ENCODE results near the gene ANO1. TPM values are rescaled to one million over a fixed set of nuclear protein-coding genes. Genes with fewer than 3 reads are reported as not detected.

ANO1 gene
- total and polyA plus RNA-seq, 4 donors: 25.5 to 136 (median 69.8) TPM

- Histone ChIP-seq H3K4me1 (ENCODE audit: control insufficient read depth in 1 of 2, insufficient read depth in 2 of 2, low read length in 2 of 2) (no peaks in the 10 kb centered on the region), H3K4me3 (ENCODE audit: low read length in 2 of 2) (no peak overlapping the region), H3K36me3 (ENCODE audit: control insufficient read depth in 1 of 2, insufficient read depth in 2 of 2, low read length in 1 of 2) (peaks cover 0 to 8% of the 10 kb centered on the region in 2 donors), H3K27ac (ENCODE audit: low read depth in 1 of 2, low read length in 2 of 2) (peak overlapping the region; percentile 0 to 65), H3K27me3 (ENCODE audit: control insufficient read depth in 1 of 2, insufficient read depth in 2 of 2, low read length in 1 of 2) (no peaks in the 10 kb centered on the region), H3K9me3 (ENCODE audit: control insufficient read depth, low read length) (no peaks in the 10 kb centered on the region)
- WGBS, 2 donors: 77 to 80% methylated on average over 14 of the region's 14 CpGs
- DNase-seq (no peak), ATAC-seq (ENCODE audit: low FRiP score) (no peak)
- intact Hi-C loops (cut with DNase I): no loop called here
Measured at GRCh38 chr11:70134490-70134889, 56.4 kb downstream of the ANO1 start.

GRCh38 chr11:70135142-70135541, 57.0 kb downstream of the ANO1 start:
- peak; percentile 11 for ATAC-seq (ENCODE audit: low FRiP score)
- H3K4me3 ChIP-seq (ENCODE audit: low read length in 2 of 2): no peak overlapping the region
- intact Hi-C loops (cut with DNase I): no loop called here

GRCh38 chr11:70135625-70136059, 57.5 kb downstream of the ANO1 start:
- intact Hi-C loops (cut with DNase I): no loop called here
- Histone ChIP-seq H3K4me1 (ENCODE audit: control insufficient read depth in 1 of 2, insufficient read depth in 2 of 2, low read length in 2 of 2) (no peaks in the 10 kb centered on the region), H3K9me3 (ENCODE audit: control insufficient read depth, low read length) (no peaks in the 10 kb centered on the region), H3K27me3 (ENCODE audit: control insufficient read depth in 1 of 2, insufficient read depth in 2 of 2, low read length in 1 of 2) (no peaks in the 10 kb centered on the region), H3K27ac (ENCODE audit: low read depth in 1 of 2, low read length in 2 of 2) (peak overlapping the region; percentile 61 to 65), H3K4me3 (ENCODE audit: low read length in 2 of 2) (no peak overlapping the region), H3K36me3 (ENCODE audit: control insufficient read depth in 1 of 2, insufficient read depth in 2 of 2, low read length in 1 of 2) (peaks cover 0 to 8% of the 10 kb centered on the region in 2 donors)
- ATAC-seq (ENCODE audit: low FRiP score): peak; percentile 58
- WGBS, 2 donors: 13 to 20% methylated on average over 15 of the region's 15 CpGs
- DNase-seq: no peak

More at GRCh38 chr11:70135142-70135541, 57.0 kb downstream of the ANO1 start:
- Histone ChIP-seq H3K27me3 (ENCODE audit: control insufficient read depth in 1 of 2, insufficient read depth in 2 of 2, low read length in 1 of 2) (no peaks in the 10 kb centered on the region), H3K27ac (ENCODE audit: low read depth in 1 of 2, low read length in 2 of 2) (peak overlapping the region; percentile 61 to 65), H3K36me3 (ENCODE audit: control insufficient read depth in 1 of 2, insufficient read depth in 2 of 2, low read length in 1 of 2) (peaks cover 0 to 8% of the 10 kb centered on the region in 2 donors), H3K9me3 (ENCODE audit: control insufficient read depth, low read length) (no peaks in the 10 kb centered on the region), H3K4me1 (ENCODE audit: control insufficient read depth in 1 of 2, insufficient read depth in 2 of 2, low read length in 2 of 2) (no peaks in the 10 kb centered on the region)
- WGBS, 2 donors: 11 to 14% methylated on average over 8 of the region's 8 CpGs
- DNase-seq: no peak

DNA sequence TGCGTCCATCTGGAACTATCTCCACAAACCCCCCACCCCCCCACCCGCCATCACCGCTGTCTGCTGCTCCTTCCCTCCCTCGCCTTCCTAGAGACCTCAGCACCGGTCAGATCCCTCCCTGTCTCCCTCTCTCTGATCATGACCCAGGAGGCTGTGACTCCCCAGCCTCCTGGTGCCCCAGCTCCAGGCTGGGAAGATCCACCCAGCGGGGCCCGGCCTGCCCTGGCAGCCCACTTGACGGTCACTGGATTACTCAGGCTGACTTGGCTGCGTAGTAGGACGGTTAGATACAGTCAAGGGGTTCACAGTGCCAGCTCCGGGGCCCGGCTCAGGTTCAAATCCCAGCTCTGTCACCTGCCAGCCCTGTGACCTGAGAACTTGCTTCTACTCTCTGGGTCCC, 59.3 kb downstream of the ANO1 start:
- Histone ChIP-seq H3K27ac (ENCODE audit: low read depth in 1 of 2, low read length in 2 of 2) (no peak overlapping the region), H3K4me1 (ENCODE audit: control insufficient read depth in 1 of 2, insufficient read depth in 2 of 2, low read length in 2 of 2) (no peaks in the 10 kb centered on the region), H3K27me3 (ENCODE audit: control insufficient read depth in 1 of 2, insufficient read depth in 2 of 2, low read length in 1 of 2) (no peaks in the 10 kb centered on the region), H3K9me3 (ENCODE audit: control insufficient read depth, low read length) (no peaks in the 10 kb centered on the region), H3K36me3 (ENCODE audit: control insufficient read depth in 1 of 2, insufficient read depth in 2 of 2, low read length in 1 of 2) (peaks cover 0 to 5% of the 10 kb centered on the region in 2 donors), H3K4me3 (ENCODE audit: low read length in 2 of 2) (no peak overlapping the region)
- ATAC-seq (ENCODE audit: low FRiP score): no peak
- no peak for DNase-seq
- intact Hi-C loops (cut with DNase I): no loop called here
- WGBS, 2 donors: 93 to 96% methylated on average over 7 to 12 of the region's 12 CpGs

- Histone ChIP-seq H3K9me3 (ENCODE audit: control insufficient read depth, low read length) (no peaks in the 10 kb centered on the region), H3K4me3 (ENCODE audit: low read length in 2 of 2) (no peak overlapping the region), H3K36me3 (ENCODE audit: control insufficient read depth in 1 of 2, insufficient read depth in 2 of 2, low read length in 1 of 2) (peaks cover 0 to 3% of the 10 kb centered on the region in 2 donors), H3K27ac (ENCODE audit: low read depth in 1 of 2, low read length in 2 of 2) (no peak overlapping the region), H3K4me1 (ENCODE audit: control insufficient read depth in 1 of 2, insufficient read depth in 2 of 2, low read length in 2 of 2) (no peaks in the 10 kb centered on the region), H3K27me3 (ENCODE audit: control insufficient read depth in 1 of 2, insufficient read depth in 2 of 2, low read length in 1 of 2) (no peaks in the 10 kb centered on the region)
- DNase-seq (no peak), ATAC-seq (ENCODE audit: low FRiP score) (no peak)
- 83 to 85% methylated on average over 9 of the region's 9 CpGs for WGBS, 2 donors
- intact Hi-C loops (cut with DNase I): no loop called here
Measured at GRCh38 chr11:70138403-70138802, 60.3 kb downstream of the ANO1 start.

GRCh38 chr11:70139785-70140410, 61.8 kb downstream of the ANO1 start:
- WGBS, 2 donors: 71 to 77% methylated on average over 15 of the region's 15 CpGs
- Histone ChIP-seq H3K4me1 (ENCODE audit: control insufficient read depth in 1 of 2, insufficient read depth in 2 of 2, low read length in 2 of 2) (no peaks in the 10 kb centered on the region), H3K27me3 (ENCODE audit: control insufficient read depth in 1 of 2, insufficient read depth in 2 of 2, low read length in 1 of 2) (no peaks in the 10 kb centered on the region), H3K36me3 (ENCODE audit: control insufficient read depth in 1 of 2, insufficient read depth in 2 of 2, low read length in 1 of 2) (no peaks in the 10 kb centered on the region), H3K4me3 (ENCODE audit: low read length in 2 of 2) (no peak overlapping the region), H3K9me3 (ENCODE audit: control insufficient read depth, low read length) (no peaks in the 10 kb centered on the region), H3K27ac (ENCODE audit: low read depth in 1 of 2, low read length in 2 of 2) (no peak overlapping the region)
- intact Hi-C loops (cut with DNase I): no loop called here
- ATAC-seq (ENCODE audit: low FRiP score) (no peak), DNase-seq (no peak)

- intact Hi-C loops (cut with DNase I): no loop called here
- WGBS, 2 donors: 69 to 70% methylated on average over 24 of the region's 24 CpGs
- Histone ChIP-seq H3K4me1 (ENCODE audit: control insufficient read depth in 1 of 2, insufficient read depth in 2 of 2, low read length in 2 of 2) (no peaks in the 10 kb centered on the region), H3K36me3 (ENCODE audit: control insufficient read depth in 1 of 2, insufficient read depth in 2 of 2, low read length in 1 of 2) (no peaks in the 10 kb centered on the region), H3K9me3 (ENCODE audit: control insufficient read depth, low read length) (no peaks in the 10 kb centered on the region), H3K27me3 (ENCODE audit: control insufficient read depth in 1 of 2, insufficient read depth in 2 of 2, low read length in 1 of 2) (no peaks in the 10 kb centered on the region), H3K4me3 (ENCODE audit: low read length in 2 of 2) (no peak overlapping the region), H3K27ac (ENCODE audit: low read depth in 1 of 2, low read length in 2 of 2) (no peak overlapping the region)
- DNase-seq: no peak
- no peak for ATAC-seq (ENCODE audit: low FRiP score)
Measured at GRCh38 chr11:70140711-70141485, 62.8 kb downstream of the ANO1 start.

GRCh38 chr11:70141486-70142220, 63.5 kb downstream of the ANO1 start:
- Histone ChIP-seq H3K27me3 (ENCODE audit: control insufficient read depth in 1 of 2, insufficient read depth in 2 of 2, low read length in 1 of 2) (no peaks in the 10 kb centered on the region), H3K27ac (ENCODE audit: low read depth in 1 of 2, low read length in 2 of 2) (no peak overlapping the region), H3K4me3 (ENCODE audit: low read length in 2 of 2) (no peak overlapping the region)

More at GRCh38 chr11:70141486-70142220, 63.5 kb downstream of the ANO1 start:
- intact Hi-C loops (cut with DNase I): no loop called here
- WGBS, 2 donors: 23 to 37% methylated on average over 20 of the region's 20 CpGs
- Histone ChIP-seq H3K36me3 (ENCODE audit: control insufficient read depth in 1 of 2, insufficient read depth in 2 of 2, low read length in 1 of 2) (no peaks in the 10 kb centered on the region), H3K4me1 (ENCODE audit: control insufficient read depth in 1 of 2, insufficient read depth in 2 of 2, low read length in 2 of 2) (no peaks in the 10 kb centered on the region), H3K9me3 (ENCODE audit: control insufficient read depth, low read length) (no peaks in the 10 kb centered on the region)
- ATAC-seq (ENCODE audit: low FRiP score) (no peak), DNase-seq (no peak)

Measured in aorta (tissue), 5 donors.